Glutamatergic neuron (in vitro differentiated cells): ENCODE results near the gene YY1AP1. TPM values are rescaled to one million over a fixed set of nuclear protein-coding genes. Genes with fewer than 3 reads are reported as not detected.
"Not testable (repeated sequence)": the region's sequence is repeated elsewhere in the genome, so short reads cannot be mapped to it uniquely, and the experiment has no call there.

Experiments
- DNase-seq: peaks from one replicate; pipeline ENCODE4 v3.0.0; 2022
- H3K27ac Mint-ChIP-seq: one replicate; pipeline ENCODE4 v1.8.0; 2020; ENCODE audit warnings: mild to moderate bottlenecking, mixed read lengths, inconsistent platforms; ENCODE audit not compliant: unreplicated experiment
- H3K27me3 Mint-ChIP-seq: one replicate; pipeline ENCODE4 v1.8.0; 2020; ENCODE audit warnings: mild to moderate bottlenecking, moderate library complexity, mixed read lengths, inconsistent platforms; ENCODE audit not compliant: unreplicated experiment
- H3K36me3 Mint-ChIP-seq: one replicate; pipeline ENCODE4 v1.8.0; 2020; ENCODE audit warnings: mild to moderate bottlenecking, mixed read lengths, inconsistent platforms; ENCODE audit not compliant: unreplicated experiment
- H3K4me1 Mint-ChIP-seq: one replicate; pipeline ENCODE4 v1.8.0; 2020; ENCODE audit warnings: mild to moderate bottlenecking, low read depth, mixed read lengths, inconsistent platforms; ENCODE audit not compliant: unreplicated experiment
- H3K4me3 Mint-ChIP-seq: one replicate; pipeline ENCODE4 v1.8.0; 2020; ENCODE audit warnings: mild to moderate bottlenecking, mixed read lengths, inconsistent platforms; ENCODE audit not compliant: unreplicated experiment
- H3K9me3 Mint-ChIP-seq: one replicate; pipeline ENCODE4 v1.8.0; 2020; ENCODE audit warnings: mild to moderate bottlenecking, moderate library complexity, mixed read lengths, inconsistent platforms; ENCODE audit not compliant: unreplicated experiment
- CTCF ChIP-seq: fragments of 200-600 bp; sonication (generic); IDR thresholded peaks from one replicate; pipeline ENCODE4 v1.5.0; 2021; ENCODE audit not compliant: partially characterized antibody, unreplicated experiment
- total RNA-seq: library from RNA; stranded (reverse); fragmentation: NEBNext Ultra II Directional; extraction: Animal tissue kit (Norgen Biotek cat#: 25700); gene quantifications from one replicate; pipeline ENCODE4 v1.2.1, GENCODE V29; 2021; ENCODE audit not compliant: unreplicated experiment

The YY1AP1 gene
- total RNA-seq, 1 donor from 2014 or later, result 61.1 TPM

- no peaks in the 10 kb centered on the region for H3K27me3 Mint-ChIP-seq
- H3K4me3 Mint-ChIP-seq, result no peak overlapping the region
- peaks cover 9% of the 10 kb centered on the region for H3K36me3 Mint-ChIP-seq
- H3K9me3 Mint-ChIP-seq, result peaks cover 2% of the 10 kb centered on the region
- no peak overlapping the region for H3K27ac Mint-ChIP-seq
- H3K4me1 Mint-ChIP-seq, result no peaks in the 10 kb centered on the region
- no peak for DNase-seq
- TF ChIP-seq CTCF, result no peak
Observed at GRCh38 chr1:155648207-155649147, 40.1 kb downstream of the YY1AP1 start.

- H3K4me3 Mint-ChIP-seq, result no peak overlapping the region
- DNase-seq, result no peak
- H3K4me1 Mint-ChIP-seq, result no peaks in the 10 kb centered on the region
- TF ChIP-seq CTCF, result no peak
- H3K27ac Mint-ChIP-seq, result no peak overlapping the region
- no peaks in the 10 kb centered on the region for H3K27me3 Mint-ChIP-seq
- H3K36me3 Mint-ChIP-seq, result peaks cover 30% of the 10 kb centered on the region
- peaks cover 4% of the 10 kb centered on the region for H3K9me3 Mint-ChIP-seq
Observed at GRCh38 chr1:155646307-155646706, 42.3 kb downstream of the YY1AP1 start.

- no peaks in the 10 kb centered on the region for H3K4me1 Mint-ChIP-seq
- DNase-seq, result no peak
- H3K9me3 Mint-ChIP-seq, result peaks cover 4% of the 10 kb centered on the region
- no peaks in the 10 kb centered on the region for H3K27me3 Mint-ChIP-seq
- peaks cover 30% of the 10 kb centered on the region for H3K36me3 Mint-ChIP-seq
- H3K27ac Mint-ChIP-seq, result no peak overlapping the region
- TF ChIP-seq CTCF, result no peak
- H3K4me3 Mint-ChIP-seq, result no peak overlapping the region
Observed at GRCh38 chr1:155645648-155646047, 42.9 kb downstream of the YY1AP1 start.

GRCh38 chr1:155645034-155645598, 43.5 kb downstream of the YY1AP1 start:
- no peaks in the 10 kb centered on the region for H3K4me1 Mint-ChIP-seq
- peaks cover 28% of the 10 kb centered on the region for H3K36me3 Mint-ChIP-seq
- peaks cover 4% of the 10 kb centered on the region for H3K9me3 Mint-ChIP-seq
- no peak overlapping the region for H3K4me3 Mint-ChIP-seq
- H3K27me3 Mint-ChIP-seq, result no peaks in the 10 kb centered on the region
- H3K27ac Mint-ChIP-seq, result no peak overlapping the region
- no peak for TF ChIP-seq CTCF
- no peak for DNase-seq

- DNase-seq, result no peak
- Mint-ChIP-seq H3K36me3 (peaks cover 26% of the 10 kb centered on the region), H3K4me3 (no peak overlapping the region), H3K9me3 (peaks cover 4% of the 10 kb centered on the region), H3K27ac (no peak overlapping the region), H3K27me3 (no peaks in the 10 kb centered on the region), H3K4me1 (no peaks in the 10 kb centered on the region)
- TF ChIP-seq CTCF, result no peak
Observed at GRCh38 chr1:155643230-155643629, 45.3 kb downstream of the YY1AP1 start.

GRCh38 chr1:155642559-155643180, 45.9 kb downstream of the YY1AP1 start:
- peak; percentile 19 for DNase-seq
- H3K36me3 Mint-ChIP-seq, result peaks cover 26% of the 10 kb centered on the region
- H3K4me1 Mint-ChIP-seq, H3K27me3 Mint-ChIP-seq, H3K4me3 Mint-ChIP-seq, H3K9me3 Mint-ChIP-seq, H3K27ac Mint-ChIP-seq: not testable (repeated sequence)
